PFSK-1 (cell line): Measurements from ENCODE around the gene NINJ2.

Experiments
- FOXP2 ChIP-seq: optimal IDR thresholded peaks from 2 replicates; pipeline ENCODE3; 2011; ENCODE audit warnings: borderline replicate concordance, control low read depth, inconsistent platforms; ENCODE audit not compliant: insufficient read depth; ENCODE audit errors: extremely low read length, extremely low read depth
- POLR2AphosphoS5 ChIP-seq: IDR thresholded peaks from 2 replicates; pipeline ENCODE4 v1.6.1; 2012; ENCODE audit warnings: low read depth, mild to moderate bottlenecking, control low read depth, low read length, moderate library complexity
- SIN3A ChIP-seq: IDR thresholded peaks from 2 replicates; pipeline ENCODE4 v1.6.1; 2012; ENCODE audit warnings: mild to moderate bottlenecking, low read length, moderate library complexity, borderline replicate concordance; ENCODE audit not compliant: insufficient read depth
- TAF1 ChIP-seq: IDR thresholded peaks from 2 replicates; pipeline ENCODE4 v1.6.1; 2012; ENCODE audit warnings: low read length, control low read depth, borderline replicate concordance; ENCODE audit not compliant: insufficient read depth
- TF ChIP-seq, protein P1 (sequence below), 2 experiments: IDR thresholded peaks; 2 replicates each; pipeline versions ENCODE4 v1.6.1 to v1.8.0; 2011 to 2012; ENCODE audit warnings: low read depth in 2 of 2, low read length in 2 of 2, control low read depth in 1 of 2, inconsistent platforms in 1 of 2, mild to moderate bottlenecking in 1 of 2, moderate library complexity in 1 of 2; ENCODE audit not compliant: insufficient read depth in 1 of 2

The NINJ2 gene

GRCh38 chr12:556498-556897 lies 106.7 kb downstream of the NINJ2 start:
- TF ChIP-seq SIN3A (no peak), FOXP2 (no peak), TAF1 (no peak), POLR2AphosphoS5 (no peak)
- TF ChIP-seq, protein P1, sequence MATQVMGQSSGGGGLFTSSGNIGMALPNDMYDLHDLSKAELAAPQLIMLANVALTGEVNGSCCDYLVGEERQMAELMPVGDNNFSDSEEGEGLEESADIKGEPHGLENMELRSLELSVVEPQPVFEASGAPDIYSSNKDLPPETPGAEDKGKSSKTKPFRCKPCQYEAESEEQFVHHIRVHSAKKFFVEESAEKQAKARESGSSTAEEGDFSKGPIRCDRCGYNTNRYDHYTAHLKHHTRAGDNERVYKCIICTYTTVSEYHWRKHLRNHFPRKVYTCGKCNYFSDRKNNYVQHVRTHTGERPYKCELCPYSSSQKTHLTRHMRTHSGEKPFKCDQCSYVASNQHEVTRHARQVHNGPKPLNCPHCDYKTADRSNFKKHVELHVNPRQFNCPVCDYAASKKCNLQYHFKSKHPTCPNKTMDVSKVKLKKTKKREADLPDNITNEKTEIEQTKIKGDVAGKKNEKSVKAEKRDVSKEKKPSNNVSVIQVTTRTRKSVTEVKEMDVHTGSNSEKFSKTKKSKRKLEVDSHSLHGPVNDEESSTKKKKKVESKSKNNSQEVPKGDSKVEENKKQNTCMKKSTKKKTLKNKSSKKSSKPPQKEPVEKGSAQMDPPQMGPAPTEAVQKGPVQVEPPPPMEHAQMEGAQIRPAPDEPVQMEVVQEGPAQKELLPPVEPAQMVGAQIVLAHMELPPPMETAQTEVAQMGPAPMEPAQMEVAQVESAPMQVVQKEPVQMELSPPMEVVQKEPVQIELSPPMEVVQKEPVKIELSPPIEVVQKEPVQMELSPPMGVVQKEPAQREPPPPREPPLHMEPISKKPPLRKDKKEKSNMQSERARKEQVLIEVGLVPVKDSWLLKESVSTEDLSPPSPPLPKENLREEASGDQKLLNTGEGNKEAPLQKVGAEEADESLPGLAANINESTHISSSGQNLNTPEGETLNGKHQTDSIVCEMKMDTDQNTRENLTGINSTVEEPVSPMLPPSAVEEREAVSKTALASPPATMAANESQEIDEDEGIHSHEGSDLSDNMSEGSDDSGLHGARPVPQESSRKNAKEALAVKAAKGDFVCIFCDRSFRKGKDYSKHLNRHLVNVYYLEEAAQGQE (IDR thresholded peaks at IDR 0.05; ENCODE audit: insufficient read depth in 1 of 2, low read depth in 2 of 2, low read length in 2 of 2), result no peak

DNA sequence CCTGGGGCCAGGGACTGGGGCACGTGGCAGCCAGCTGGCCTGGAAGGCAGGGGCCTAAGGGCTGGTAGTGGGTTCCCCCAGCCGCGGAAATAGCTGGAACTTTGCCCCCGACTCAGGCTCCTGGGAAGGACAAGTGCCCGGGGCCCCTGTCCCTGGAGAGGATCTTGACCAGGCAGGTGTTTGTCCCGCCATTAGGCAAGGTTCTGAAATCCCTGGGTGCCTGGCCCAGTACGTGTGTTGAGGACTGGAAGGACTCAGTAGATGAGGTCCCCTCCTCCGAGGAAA lies 109.3 kb downstream of the NINJ2 start:
- TF ChIP-seq SIN3A (no peak), FOXP2 (no peak), POLR2AphosphoS5 (no peak), TAF1 (no peak)
- TF ChIP-seq, protein P1 (IDR thresholded peaks at IDR 0.05; ENCODE audit: insufficient read depth in 1 of 2, low read depth in 2 of 2, low read length in 2 of 2), result no peak

DNA sequence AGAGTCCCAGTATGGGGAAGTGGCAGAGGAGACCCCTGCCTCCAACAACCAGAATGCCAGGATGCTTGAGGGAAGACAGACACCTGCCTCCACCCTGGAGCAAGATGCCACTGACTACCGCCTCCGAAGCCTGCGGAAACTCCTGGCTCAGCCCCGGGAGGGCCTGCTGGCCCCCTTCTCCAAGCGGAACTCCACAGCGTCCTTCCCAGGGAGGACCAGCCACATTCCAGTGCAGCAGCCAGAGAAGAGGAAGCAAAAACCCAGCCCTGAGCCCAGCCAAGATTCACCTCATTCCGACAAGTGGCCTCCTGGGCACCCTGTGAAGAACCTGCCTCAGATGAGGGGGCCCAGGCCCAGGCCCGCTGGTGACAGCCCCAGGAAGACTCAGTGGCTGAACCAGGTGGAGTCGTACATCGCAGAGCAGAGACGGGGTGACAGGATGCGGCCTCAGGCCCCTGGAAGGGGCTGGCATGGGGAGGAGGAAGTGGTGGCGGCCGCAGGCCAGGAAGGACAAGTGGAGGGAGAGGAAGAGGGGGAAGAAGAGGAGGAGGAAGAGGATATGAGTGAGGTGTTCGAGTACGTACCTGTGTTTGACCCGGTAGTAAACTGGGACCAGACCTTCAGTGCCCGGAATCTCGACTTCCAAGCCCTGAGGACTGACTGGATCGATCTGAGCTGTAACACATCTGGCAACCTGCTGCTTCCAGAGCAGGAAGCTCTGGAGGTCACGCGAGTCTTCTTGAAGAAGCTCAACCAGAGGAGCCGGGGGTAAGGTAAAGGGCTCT lies 109.8 kb downstream of the NINJ2 start:
- TF ChIP-seq SIN3A, result no peak
- TF ChIP-seq FOXP2, result no peak
- no peak for TF ChIP-seq POLR2AphosphoS5
- TF ChIP-seq TAF1, result no peak
- TF ChIP-seq, protein P1 (IDR thresholded peaks at IDR 0.05; ENCODE audit: insufficient read depth in 1 of 2, low read depth in 2 of 2, low read length in 2 of 2), result no peak

DNA sequence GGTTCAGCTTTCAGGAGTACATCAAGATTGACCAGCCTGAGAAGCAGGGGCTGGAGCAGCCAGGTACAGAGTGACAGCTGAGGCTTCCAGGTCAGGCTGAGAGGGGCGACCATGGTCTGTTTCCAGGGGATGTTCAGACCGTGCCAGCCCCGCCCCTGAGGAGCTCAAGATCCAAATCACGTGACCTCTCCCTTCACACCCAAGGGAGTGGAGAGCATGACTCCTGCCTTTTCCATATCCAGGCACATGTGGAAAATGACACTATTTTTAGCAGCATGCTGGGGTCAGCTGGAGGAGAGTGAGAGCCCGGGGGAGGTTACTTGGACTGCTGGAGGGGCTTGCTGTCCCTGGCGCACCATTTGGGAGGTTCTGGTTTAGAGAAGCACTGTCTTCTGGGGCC lies 110.8 kb downstream of the NINJ2 start:
- TF ChIP-seq POLR2AphosphoS5 (no peak), TAF1 (no peak), FOXP2 (no peak), SIN3A (no peak)
- TF ChIP-seq, protein P1 (IDR thresholded peaks at IDR 0.05; ENCODE audit: insufficient read depth in 1 of 2, low read depth in 2 of 2, low read length in 2 of 2), result no peak
